ENCODE data around the gene TNS3. TPM values are rescaled to one million over a fixed set of nuclear protein-coding genes. Genes with fewer than 3 reads are reported as not detected.

TNS3 gene
- total RNA-seq, 1 donor from 2014 or later: 174 TPM

DNA sequence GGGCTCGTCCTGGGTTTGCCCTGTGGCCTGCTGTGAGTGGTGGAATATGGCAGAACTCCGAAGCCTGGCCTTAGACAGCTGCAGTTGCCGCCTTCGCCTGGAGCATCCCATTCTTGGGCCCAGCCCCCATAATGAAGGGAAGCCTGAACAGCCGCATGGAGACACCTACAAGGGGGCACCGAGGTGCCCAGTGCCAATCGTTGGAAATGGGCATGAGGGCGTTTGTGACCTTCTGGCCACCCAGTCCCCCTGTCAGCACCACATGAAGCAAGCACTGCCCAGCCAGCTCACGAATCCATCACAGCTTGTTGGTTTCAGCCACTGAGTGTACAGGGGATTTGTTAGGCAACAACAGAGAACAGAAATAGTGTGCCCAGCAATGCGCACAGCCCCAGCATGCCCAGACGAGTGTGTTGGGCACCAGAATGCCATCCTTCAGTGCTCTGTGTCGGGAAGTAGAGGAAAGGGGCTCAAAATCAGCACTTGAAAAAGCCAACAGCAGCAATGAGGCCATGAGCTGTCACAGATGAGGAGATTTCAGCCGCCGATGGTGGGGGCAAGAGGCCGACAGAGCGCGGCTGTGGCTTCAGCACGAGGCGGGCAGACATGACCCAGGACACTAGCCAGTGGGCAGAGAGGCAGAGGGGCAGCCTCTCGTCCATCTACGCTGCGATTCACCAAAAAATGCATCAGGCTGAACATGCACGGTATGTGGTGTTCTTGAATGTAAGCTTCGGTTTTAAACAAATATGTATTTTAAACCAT is 91.2 kb downstream of the TNS3 start:
- DNase-seq (no peak), ATAC-seq (no peak)
- intact Hi-C loops (cut with DNase I): no loop called here
- no peaks in the 10 kb centered on the region for H3K9me3 ChIP-seq
- no peaks in the 10 kb centered on the region for H3K36me3 ChIP-seq
- H3K4me1 ChIP-seq: peaks cover 36% of the 10 kb centered on the region
- TF ChIP-seq, protein P1, sequence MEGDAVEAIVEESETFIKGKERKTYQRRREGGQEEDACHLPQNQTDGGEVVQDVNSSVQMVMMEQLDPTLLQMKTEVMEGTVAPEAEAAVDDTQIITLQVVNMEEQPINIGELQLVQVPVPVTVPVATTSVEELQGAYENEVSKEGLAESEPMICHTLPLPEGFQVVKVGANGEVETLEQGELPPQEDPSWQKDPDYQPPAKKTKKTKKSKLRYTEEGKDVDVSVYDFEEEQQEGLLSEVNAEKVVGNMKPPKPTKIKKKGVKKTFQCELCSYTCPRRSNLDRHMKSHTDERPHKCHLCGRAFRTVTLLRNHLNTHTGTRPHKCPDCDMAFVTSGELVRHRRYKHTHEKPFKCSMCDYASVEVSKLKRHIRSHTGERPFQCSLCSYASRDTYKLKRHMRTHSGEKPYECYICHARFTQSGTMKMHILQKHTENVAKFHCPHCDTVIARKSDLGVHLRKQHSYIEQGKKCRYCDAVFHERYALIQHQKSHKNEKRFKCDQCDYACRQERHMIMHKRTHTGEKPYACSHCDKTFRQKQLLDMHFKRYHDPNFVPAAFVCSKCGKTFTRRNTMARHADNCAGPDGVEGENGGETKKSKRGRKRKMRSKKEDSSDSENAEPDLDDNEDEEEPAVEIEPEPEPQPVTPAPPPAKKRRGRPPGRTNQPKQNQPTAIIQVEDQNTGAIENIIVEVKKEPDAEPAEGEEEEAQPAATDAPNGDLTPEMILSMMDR (IDR thresholded peaks at IDR 0.05): no peak
- H3K4me3 ChIP-seq: no peak overlapping the region
- no peaks in the 10 kb centered on the region for H3K27me3 ChIP-seq (ENCODE audit: low read depth)
- H3K27ac ChIP-seq: no peak overlapping the region

GRCh38 chr7:47489624-47490023 is 92.3 kb downstream of the TNS3 start:
- Histone ChIP-seq H3K4me1 (peaks cover 28% of the 10 kb centered on the region), H3K27ac (no peak overlapping the region), H3K27me3 (ENCODE audit: low read depth) (no peaks in the 10 kb centered on the region), H3K9me3 (no peaks in the 10 kb centered on the region), H3K4me3 (no peak overlapping the region), H3K36me3 (no peaks in the 10 kb centered on the region)
- TF ChIP-seq, protein P1 (IDR thresholded peaks at IDR 0.05): no peak
- intact Hi-C loops (cut with DNase I): no loop called here
- no peak for ATAC-seq
- DNase-seq: no peak

- Histone ChIP-seq H3K27me3 (ENCODE audit: low read depth) (no peaks in the 10 kb centered on the region), H3K4me3 (no peak overlapping the region), H3K4me1 (peaks cover 28% of the 10 kb centered on the region), H3K27ac (no peak overlapping the region), H3K36me3 (no peaks in the 10 kb centered on the region), H3K9me3 (no peaks in the 10 kb centered on the region)
- DNase-seq: no peak
- intact Hi-C loops (cut with DNase I): no loop called here
- TF ChIP-seq, protein P1 (IDR thresholded peaks at IDR 0.05): no peak
- no peak for ATAC-seq
Measured at GRCh38 chr7:47488969-47489342, 93.0 kb downstream of the TNS3 start.

- Histone ChIP-seq H3K4me3 (no peak overlapping the region), H3K4me1 (peaks cover 31% of the 10 kb centered on the region), H3K27ac (no peak overlapping the region), H3K9me3 (no peaks in the 10 kb centered on the region), H3K27me3 (ENCODE audit: low read depth) (no peaks in the 10 kb centered on the region), H3K36me3 (no peaks in the 10 kb centered on the region)
- TF ChIP-seq, protein P1 (IDR thresholded peaks at IDR 0.05): no peak
- DNase-seq: no peak
- intact Hi-C loops (cut with DNase I): no loop called here
- no peak for ATAC-seq
Measured at GRCh38 chr7:47488201-47488968, 93.5 kb downstream of the TNS3 start.

DNA sequence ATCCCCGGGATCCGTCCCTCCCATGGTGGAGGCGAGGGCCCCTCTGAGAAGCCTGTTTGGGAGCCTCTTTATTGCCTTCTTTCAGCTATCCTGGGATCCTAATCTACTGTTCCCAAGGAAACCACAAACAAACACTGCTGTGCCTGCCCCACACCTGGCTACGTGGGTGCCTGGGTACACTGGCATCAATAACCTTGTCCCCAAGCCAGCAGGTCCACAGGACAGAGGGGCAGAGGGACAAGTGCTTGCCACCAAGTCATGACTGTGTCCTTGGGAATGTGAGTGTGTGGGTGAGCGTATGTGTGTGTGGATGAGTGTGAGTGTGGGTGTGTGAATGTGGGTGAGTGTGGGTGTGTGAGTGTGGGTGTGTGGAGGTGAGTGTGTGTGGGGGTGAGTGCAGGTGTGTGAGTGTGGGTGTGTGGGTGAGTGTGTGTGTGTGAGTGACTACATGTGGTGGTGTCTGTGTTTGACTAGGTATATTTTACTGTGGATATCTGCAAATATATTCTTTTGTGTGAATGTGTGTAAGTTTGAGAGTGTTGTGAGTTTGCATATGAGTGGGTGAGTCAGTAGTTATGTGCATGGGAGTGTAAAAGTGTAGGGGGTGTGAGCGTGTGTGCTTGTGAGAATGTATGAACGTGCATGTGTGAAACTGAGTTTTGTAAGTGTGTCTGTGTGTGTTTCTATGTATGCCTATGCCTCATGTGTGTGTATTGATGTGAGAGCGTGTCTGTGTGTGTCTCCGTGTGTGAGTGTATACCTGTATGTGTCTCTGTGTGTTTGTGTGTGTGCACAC is 96.1 kb downstream of the TNS3 start:
- ATAC-seq (peak; percentile 79 to 82), DNase-seq (no peak)
- Histone ChIP-seq H3K4me3 (no peak overlapping the region), H3K27ac (no peak overlapping the region), H3K36me3 (no peaks in the 10 kb centered on the region), H3K4me1 (peaks cover 46% of the 10 kb centered on the region), H3K9me3 (no peaks in the 10 kb centered on the region), H3K27me3 (ENCODE audit: low read depth) (no peaks in the 10 kb centered on the region)
- TF ChIP-seq, protein P1 (IDR thresholded peaks at IDR 0.05): no peak
- intact Hi-C loops (cut with DNase I): no loop called here
